Body of pancreas (tissue), 4 donors: Measurements from ENCODE around the gene PTH2R.

Source experiments
- POLR2A ChIP-seq, 3 donors: fragments of 450-650 bp; IDR thresholded peaks; one replicate each; pipeline ENCODE4 v1.6.1; 2016; ENCODE audit warnings: antibody characterized with exemption in 3 of 3, mild to moderate bottlenecking in 2 of 3
- TF ChIP-seq, protein P1 (sequence below), 7 experiments: fragments of 450-650 bp in 4 of 7; fragments of 200-600 bp in 3 of 7; sonication (generic) in 3 of 7; IDR thresholded peaks; one replicate each; pipeline ENCODE4 v1.5.1; 2016 to 2019; ENCODE audit warnings: antibody characterized with exemption in 7 of 7

DNA sequence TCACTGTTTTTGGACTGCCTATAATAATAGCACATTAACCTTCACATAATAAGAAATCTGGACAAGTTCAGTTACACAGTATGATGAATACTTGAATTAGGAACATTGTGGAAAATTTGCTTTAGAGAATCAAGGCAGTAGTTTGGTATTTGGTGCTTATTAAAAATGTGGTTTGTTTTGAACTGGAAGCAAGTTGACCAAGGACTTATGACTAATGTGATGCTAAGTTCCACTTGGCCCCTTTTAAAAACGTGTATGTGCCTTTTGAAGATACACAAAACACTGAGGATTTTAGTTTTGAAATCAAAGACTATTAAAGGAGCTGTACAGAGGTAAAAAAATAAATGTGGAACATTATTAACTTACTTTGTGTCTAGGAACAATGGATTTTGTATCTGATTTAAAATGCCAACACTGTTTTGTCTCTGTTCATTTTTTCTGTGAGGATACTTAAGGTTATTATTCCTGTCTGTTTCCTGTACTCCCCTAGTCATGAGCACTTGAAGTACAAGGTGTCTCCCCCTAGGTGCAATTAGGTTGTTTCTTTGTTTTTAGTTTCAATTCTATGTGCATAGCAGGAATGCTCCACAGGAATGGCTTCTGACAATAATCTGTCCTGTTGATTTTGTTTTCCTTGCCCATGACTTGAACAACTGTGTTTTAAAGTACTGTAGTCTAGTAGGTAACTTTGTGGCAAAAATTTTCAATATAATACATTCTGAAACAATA is 49.6 kb upstream of the PTH2R start:
- TF ChIP-seq, protein P1, sequence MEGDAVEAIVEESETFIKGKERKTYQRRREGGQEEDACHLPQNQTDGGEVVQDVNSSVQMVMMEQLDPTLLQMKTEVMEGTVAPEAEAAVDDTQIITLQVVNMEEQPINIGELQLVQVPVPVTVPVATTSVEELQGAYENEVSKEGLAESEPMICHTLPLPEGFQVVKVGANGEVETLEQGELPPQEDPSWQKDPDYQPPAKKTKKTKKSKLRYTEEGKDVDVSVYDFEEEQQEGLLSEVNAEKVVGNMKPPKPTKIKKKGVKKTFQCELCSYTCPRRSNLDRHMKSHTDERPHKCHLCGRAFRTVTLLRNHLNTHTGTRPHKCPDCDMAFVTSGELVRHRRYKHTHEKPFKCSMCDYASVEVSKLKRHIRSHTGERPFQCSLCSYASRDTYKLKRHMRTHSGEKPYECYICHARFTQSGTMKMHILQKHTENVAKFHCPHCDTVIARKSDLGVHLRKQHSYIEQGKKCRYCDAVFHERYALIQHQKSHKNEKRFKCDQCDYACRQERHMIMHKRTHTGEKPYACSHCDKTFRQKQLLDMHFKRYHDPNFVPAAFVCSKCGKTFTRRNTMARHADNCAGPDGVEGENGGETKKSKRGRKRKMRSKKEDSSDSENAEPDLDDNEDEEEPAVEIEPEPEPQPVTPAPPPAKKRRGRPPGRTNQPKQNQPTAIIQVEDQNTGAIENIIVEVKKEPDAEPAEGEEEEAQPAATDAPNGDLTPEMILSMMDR (IDR thresholded peaks at IDR 0.05), result peak in 4 of 7 experiments; percentile 4 to 14 (median 8)
- no peak for TF ChIP-seq POLR2A (IDR thresholded peaks at IDR 0.05)
